Measurements from ENCODE around the gene MAD1L1. TPM values are rescaled to one million over a fixed set of nuclear protein-coding genes. Genes with fewer than 3 reads are reported as not detected.

MAD1L1 gene
- total RNA-seq, 1 donor from 2014 or later = 57.4 TPM

DNA sequence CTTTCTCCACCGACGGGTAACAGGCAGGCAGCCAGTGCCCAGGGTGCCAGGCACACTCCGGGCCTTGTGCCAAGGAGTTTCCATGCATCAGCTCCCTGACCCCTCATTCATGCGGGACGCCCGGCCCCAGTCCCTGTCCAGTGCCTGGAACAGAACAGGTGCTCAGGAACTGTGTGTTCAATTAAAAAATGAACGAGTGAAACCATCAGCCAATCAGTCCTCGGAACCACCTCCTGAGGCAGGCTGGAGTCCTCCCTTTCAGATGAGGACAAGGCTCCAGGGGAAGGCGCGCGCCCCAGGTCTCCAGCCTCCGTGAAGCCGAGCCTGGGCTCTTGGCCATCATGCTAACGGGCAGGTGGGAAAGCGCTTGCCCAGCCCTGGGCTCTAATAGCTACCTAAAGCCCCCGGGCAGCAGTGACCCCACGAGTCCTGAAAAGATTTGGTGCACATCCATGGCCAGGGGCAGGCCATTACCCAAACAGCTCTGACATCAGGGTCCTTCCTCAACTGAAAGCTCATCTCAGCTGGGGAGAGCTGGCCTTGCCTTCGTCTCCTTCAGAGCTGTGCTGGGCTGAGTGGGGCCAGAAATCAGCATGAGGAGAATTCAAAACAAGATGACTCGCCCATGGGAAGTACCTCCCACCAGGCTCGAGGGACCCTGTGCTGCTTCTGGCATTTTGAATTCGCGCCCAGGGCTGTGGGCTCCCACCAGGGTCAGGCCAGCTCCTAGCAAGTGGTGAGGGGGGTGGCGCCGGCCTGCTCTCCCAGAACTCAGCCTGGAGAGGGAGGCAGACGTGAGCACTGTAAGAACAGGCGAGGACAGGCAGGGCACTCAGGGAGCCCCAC, 200.5 kb downstream of the MAD1L1 start:
- H3K4me3 ChIP-seq (ENCODE audit: low read depth, low read length) = no peak overlapping the region
- no peak for FAIRE-seq
- H3K27me3 ChIP-seq (ENCODE audit: control insufficient read depth, insufficient read depth, low read length) = no peaks in the 10 kb centered on the region
- TF ChIP-seq CTCF (IDR thresholded peaks at IDR 0.05; ENCODE audit: insufficient read depth, low read length, severe bottlenecking) = no peak
- DNase-seq (ENCODE audit: low read depth) = no peak
- H3K36me3 ChIP-seq (ENCODE audit: control insufficient read depth, insufficient read depth, low read length) = no peaks in the 10 kb centered on the region

DNA sequence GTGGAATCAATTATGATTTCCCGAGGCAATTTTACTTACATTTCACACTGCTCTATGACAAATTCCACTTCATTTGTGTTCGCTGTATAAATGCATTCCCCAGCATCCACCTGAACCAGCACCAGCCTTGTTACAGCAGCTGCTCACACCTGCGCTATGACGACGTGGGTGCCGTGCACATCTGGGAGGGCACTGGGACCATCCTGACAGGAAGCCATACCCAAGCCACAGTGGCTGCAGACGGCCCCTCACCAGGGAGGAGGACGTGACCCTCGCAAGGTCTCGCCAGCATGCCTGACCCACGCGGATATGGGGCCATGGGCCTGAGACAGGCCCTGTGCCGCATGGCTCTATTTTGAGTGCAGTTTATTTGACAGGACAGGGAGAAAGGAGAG, 201.3 kb downstream of the MAD1L1 start:
- FAIRE-seq (no peak), DNase-seq (ENCODE audit: low read depth) (no peak)
- Histone ChIP-seq H3K36me3 (ENCODE audit: control insufficient read depth, insufficient read depth, low read length) (no peaks in the 10 kb centered on the region), H3K27me3 (ENCODE audit: control insufficient read depth, insufficient read depth, low read length) (no peaks in the 10 kb centered on the region), H3K4me3 (ENCODE audit: low read depth, low read length) (no peak overlapping the region)
- TF ChIP-seq CTCF (IDR thresholded peaks at IDR 0.05; ENCODE audit: insufficient read depth, low read length, severe bottlenecking) = no peak

GRCh38 chr7:2030475-2031450, 202.0 kb downstream of the MAD1L1 start:
- DNase-seq (ENCODE audit: low read depth) (no peak), FAIRE-seq (no peak)
- Histone ChIP-seq H3K36me3 (ENCODE audit: control insufficient read depth, insufficient read depth, low read length) (no peaks in the 10 kb centered on the region), H3K4me3 (ENCODE audit: low read depth, low read length) (no peak overlapping the region), H3K27me3 (ENCODE audit: control insufficient read depth, insufficient read depth, low read length) (no peaks in the 10 kb centered on the region)
- TF ChIP-seq CTCF (IDR thresholded peaks at IDR 0.05; ENCODE audit: insufficient read depth, low read length, severe bottlenecking) = no peak

DNA sequence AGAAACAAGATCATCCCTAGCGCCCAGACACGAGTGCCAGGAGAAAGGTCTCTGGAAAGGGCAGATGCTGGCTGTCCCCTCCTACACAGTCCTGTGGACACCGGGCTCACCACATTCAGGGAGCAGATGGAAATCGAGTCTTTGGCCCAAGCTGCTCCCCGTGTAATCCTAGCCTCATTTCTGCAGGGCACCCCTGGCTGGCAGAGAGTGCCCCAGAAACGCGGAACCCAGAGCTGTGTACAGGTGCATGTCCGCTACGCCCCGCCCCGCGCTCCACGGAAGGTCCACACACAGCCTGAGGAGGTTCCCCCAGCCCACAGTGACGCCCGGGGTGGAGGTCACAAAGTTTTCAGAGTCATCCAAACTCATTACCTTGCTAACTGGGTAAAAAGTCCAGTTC, 202.8 kb downstream of the MAD1L1 start:
- DNase-seq (ENCODE audit: low read depth) (no peak), FAIRE-seq (no peak)
- no peaks in the 10 kb centered on the region for H3K36me3 ChIP-seq (ENCODE audit: control insufficient read depth, insufficient read depth, low read length)
- no peak for TF ChIP-seq CTCF (IDR thresholded peaks at IDR 0.05; ENCODE audit: insufficient read depth, low read length, severe bottlenecking)
- no peak overlapping the region for H3K4me3 ChIP-seq (ENCODE audit: low read depth, low read length)
- no peaks in the 10 kb centered on the region for H3K27me3 ChIP-seq (ENCODE audit: control insufficient read depth, insufficient read depth, low read length)

- Histone ChIP-seq H3K36me3 (ENCODE audit: control insufficient read depth, insufficient read depth, low read length) (no peaks in the 10 kb centered on the region), H3K4me3 (ENCODE audit: low read depth, low read length) (no peak overlapping the region), H3K27me3 (ENCODE audit: control insufficient read depth, insufficient read depth, low read length) (no peaks in the 10 kb centered on the region)
- DNase-seq (ENCODE audit: low read depth) (no peak), FAIRE-seq (no peak)
- no peak for TF ChIP-seq CTCF (IDR thresholded peaks at IDR 0.05; ENCODE audit: insufficient read depth, low read length, severe bottlenecking)
These were observed 203.4 kb downstream of the MAD1L1 start for GRCh38 chr7:2029211-2029905.

All from bronchial epithelial cell (primary cell).